Measurements from ENCODE around the gene ANKRD28.
A peak's percentile ranks its signal among the peaks of the same experiment; 100 is the strongest.

ANKRD28 gene

DNA sequence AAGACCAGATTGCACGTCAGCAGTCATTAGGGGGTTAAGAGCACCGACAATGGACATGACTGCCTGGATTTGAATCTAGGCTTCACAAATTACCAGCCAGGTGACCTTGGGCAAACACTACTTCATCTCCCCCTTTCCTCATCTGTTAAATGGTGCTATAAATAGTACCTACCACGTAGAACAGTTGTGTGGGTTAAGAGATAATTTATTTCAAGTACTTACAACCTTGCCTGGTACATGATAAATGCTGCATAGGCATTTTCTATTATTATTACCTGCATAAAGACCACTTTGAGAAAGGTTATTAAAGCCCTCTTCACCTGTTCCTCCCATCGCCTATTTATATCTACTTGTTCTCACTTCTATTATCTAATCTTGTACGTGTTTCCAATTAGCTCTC lies 131.5 kb downstream of the ANKRD28 start:
- DNase-seq (ENCODE audit: low read depth, low spot score) = no peak

DNA sequence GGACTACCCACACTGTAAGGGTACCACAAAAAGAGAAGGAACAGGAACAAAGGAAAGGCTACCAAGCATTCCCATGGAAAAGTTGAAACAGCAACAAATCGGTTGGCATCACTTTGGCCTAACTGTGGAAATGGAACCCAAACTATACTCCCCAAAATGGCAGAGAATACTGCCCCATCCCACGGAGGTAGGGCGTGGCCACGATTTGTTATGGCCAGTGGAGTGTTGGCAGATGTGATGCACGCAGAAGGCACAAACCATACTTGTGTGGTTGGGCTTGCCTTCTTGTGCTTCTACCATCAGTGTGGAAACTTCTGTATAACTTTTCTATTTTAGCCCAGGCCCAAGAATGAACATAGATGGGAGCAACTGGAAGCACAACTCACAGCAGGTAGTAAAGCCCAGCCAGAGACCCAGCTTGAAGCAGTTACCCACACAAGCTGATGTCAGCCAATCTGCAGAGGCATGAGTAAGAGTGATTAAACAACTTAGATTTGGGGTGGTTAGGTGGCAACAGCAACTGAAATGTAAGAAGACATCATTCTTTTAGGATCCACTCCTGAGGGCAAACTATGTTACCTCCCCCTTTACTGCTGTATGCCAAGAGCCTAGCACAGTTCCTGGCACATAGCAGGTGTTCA lies 132.1 kb downstream of the ANKRD28 start:
- no peak for DNase-seq (ENCODE audit: low read depth, low spot score)

DNA sequence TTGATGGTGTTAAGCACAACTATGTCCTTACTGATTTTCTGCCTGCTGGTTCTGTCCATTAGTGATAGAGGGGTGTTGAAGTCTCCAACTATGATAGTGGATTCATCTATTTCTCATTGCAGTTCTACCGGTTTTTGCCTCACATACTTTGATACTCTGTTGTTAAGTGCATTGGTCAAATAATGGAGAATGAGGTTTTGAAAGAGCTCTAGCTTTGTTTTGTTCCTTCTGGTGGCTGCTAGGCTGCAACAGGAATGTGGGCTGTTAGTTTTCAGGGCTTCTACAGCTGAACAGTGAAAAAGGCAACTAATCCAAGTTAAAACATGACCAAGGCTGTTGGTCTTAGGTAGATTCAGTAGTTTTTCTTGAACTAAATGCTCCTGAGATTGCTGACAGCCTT lies 133.6 kb downstream of the ANKRD28 start:
- DNase-seq (ENCODE audit: low read depth, low spot score) = no peak

DNA sequence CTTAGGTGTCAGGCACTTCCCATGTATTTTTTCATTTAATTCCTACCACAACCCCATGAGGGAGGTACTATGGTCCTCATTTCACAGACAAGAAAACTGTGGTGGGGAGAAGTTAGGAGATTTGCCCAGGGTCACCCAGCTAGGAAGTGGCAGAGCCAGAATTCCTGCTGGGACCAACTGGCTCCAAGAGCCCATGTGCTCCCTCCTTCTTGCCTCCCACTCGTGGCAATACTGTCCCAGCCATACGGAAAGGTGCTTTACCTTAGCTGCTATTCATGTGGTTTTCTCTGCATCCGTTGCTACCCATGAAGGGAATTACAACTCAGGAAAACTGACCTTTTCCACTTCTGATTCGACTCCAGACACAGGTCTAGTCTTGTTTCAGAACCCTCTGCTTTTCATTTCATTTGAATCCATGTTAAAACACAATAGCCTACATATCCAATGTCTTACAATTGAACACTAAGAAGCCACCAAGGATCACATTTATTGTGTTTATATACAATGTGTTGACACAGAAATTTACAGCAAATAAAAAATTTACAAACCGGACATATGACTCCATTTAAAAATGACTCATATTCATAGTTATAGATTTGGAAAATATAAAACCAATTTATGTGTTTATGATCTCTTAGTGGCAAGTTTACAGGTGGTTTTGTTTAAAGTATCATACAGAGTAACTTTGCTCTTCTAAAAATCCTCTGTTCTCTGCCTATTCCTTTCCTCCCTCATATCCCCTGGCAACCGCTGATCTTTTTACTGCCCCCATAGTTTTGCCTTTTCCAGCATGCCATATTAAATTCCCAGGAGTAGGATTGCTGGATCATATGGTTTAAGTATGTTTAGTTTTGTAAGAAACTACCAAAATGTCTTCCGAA lies 137.5 kb downstream of the ANKRD28 start:
- no peak for DNase-seq (ENCODE audit: low read depth, low spot score)

DNA sequence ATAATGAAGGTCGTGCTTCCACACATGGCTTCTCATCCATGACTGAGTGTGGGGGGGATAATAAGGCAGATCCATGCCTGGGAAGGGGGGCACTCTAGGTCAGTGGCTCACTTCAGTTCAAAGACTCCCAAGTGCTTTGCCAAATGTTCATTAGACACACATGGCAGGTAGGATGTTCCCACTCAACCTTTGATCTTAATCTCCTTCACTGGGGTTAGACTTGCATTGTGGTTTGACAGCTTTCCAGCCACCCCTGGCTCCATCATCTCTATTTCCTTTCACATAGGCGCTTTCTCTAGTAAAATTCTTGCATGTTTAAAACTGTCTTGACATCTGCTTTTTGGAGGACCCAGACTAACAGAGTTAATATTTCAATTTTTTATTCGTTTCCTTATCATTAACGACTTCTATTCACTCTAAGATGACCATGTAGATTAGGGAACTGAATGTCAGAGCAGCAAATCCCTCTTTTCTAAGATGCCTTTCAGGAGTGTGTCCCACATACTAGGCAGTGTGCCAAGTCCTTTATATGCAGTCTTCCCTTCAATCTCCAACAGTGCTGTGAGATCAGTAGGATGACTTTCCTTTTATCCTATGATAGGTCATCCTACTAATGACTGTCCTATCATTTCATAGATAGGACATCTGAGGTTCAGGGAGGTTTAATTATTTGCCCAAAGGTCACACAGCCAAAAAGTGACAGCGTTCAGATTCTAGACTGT lies 138.4 kb downstream of the ANKRD28 start:
- no peak for DNase-seq (ENCODE audit: low read depth, low spot score)

DNA sequence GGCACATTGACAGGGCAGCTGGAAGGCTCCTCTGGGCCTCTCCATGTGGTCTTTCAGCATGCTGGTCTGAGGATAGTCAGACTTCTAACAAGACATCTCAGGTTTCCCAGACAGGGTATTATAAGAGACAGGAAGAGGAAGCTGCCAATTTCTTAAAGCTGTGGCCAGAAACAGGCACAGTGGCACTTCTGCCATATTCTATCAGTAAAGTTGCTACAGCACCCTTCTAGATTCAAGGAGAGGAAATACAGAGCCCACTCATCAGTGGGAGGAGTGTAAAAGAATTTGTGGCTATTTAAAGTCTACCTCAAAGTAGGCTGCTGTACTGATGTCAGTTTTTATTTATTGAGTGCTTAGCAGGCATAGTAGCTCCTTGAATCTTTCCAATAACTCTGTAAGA lies 140.8 kb downstream of the ANKRD28 start:
- no peak for DNase-seq (ENCODE audit: low read depth, low spot score)

DNA sequence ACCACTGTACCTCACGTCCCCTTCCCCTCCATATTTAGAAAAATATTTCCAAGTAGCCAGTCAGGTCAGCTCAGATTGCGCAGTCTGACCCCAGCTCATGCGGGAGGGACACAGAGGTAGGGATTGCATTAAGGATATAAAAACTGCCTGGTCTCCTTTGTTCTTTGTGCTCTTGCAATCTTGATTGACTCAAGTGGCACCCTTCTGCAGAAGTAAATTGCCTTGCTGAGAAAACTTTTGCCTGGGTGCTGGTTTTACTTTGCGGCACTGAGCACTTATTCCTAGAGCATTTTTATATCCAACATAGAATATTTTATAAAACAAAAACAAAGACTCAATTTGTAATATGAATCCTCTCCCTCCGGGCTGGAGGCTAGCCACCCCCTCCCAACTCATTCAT lies 141.4 kb downstream of the ANKRD28 start:
- DNase-seq (ENCODE audit: low read depth, low spot score) = no peak

DNA sequence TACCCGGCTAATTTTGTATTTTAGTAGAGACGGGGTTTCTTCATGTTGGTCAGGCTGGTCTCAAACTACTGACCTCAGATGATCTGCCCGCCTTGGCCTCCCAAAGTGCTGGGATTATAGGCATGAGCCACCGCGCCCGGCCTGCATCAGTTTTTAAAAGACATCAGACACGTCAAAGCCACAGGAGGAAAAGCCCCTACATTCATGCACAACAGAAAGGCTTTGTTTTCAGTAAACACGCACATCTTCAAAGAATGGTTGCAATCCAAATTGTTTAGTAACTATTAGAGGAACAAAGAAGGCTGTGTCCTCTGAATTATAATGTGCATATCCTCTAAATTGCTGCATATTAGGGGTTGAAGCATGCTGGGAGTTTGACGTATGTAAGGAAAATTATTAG lies 142.9 kb downstream of the ANKRD28 start:
- no peak for DNase-seq (ENCODE audit: low read depth, low spot score)

DNA sequence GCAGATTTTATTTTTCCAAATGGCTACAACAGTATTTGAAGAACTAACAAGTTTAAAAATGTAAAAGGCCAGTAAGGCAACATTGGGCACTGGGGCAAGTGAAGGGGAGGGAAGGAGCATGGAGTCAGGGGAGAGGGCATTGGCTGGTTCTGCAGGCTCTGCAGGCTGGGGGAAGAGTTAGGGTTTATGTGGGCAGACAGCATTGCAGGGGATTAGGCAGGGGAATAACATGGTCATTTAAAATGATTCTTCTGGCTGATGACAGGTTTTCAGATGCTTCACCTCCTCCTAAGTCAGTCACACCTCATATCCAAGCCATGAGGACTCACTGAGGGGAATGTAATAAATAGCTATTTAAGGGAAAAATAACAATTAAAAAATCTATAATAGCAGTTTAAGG lies 143.7 kb downstream of the ANKRD28 start:
- no peak for DNase-seq (ENCODE audit: low read depth, low spot score)

DNA sequence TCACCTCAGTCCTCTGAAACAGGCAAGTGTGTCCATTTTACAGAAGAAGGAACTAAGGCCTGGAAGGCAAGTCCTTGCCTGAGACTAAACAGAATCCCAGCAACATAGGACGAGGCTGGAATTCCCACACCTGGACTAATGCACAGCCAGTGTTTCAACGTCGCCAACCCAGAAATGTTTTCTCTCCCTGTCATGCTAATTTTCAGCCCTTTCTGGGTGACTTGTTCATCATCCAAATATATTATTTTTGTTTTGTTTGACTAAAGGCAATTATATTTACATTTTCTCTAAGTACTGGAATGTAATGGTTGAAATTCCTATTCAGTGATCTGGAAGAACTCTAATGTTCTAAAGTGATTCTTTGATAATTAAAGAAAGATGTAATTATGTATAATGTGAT lies 144.5 kb downstream of the ANKRD28 start:
- no peak for DNase-seq (ENCODE audit: low read depth, low spot score)

DNA sequence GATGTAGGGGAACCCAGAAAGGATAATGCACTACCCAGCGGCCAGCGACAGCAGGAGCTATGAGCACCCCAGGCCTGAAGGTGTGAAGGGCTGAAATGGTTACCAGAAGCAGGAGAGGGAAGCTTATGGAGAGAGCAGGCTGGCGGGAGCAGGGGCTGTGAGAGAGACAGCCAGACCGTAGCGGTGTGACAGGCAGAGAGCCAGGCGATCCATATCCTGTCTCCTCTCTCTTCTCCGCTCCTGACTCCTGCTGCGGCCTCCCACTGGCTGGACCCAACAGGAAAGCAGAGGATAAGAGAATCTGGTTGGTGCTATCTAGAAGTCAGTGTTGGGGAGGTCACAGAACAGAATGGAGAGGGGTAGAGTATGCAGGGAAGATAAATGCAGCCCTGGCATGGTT lies 146.4 kb downstream of the ANKRD28 start:
- DNase-seq (ENCODE audit: low read depth, low spot score) = no peak

DNA sequence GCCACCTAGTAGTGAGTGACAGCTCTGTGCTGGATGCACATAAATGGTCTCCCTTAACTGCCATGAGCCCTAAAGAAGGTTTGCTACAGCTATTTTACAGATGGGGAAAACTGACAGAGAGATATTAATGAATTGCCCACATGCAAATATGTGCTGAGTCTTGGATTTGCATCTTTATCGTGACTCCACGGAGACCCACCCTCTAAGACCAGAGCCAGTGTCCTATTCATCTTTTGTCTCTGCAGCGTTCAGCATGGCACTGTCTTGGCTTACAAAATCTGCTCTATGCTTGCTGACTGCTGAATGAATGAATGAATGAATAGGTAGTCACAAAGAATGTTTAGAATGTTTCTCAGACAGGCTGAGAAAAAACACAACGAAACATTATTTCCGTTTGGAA lies 147.9 kb downstream of the ANKRD28 start:
- DNase-seq (ENCODE audit: low read depth, low spot score) = no peak

DNA sequence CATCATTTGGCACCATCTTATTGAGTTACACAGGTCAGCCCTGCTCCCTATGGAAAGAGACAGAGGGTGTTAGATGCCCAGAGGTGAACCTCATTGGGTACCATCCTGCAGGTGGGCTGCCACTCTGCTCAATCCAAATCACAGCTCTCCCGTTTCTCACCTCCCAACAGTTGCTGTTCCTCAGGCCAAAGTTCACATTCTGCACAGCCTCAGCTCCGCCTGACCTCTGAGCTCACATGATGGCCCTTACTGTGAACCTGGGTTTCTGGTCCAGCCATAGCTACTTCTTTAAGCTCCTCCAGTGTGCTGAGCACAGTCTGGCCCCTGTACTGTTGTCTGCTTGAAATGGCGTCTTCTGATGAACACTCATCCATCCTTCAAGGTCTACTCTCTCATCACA lies 148.4 kb downstream of the ANKRD28 start:
- no peak for DNase-seq (ENCODE audit: low read depth, low spot score)

DNA sequence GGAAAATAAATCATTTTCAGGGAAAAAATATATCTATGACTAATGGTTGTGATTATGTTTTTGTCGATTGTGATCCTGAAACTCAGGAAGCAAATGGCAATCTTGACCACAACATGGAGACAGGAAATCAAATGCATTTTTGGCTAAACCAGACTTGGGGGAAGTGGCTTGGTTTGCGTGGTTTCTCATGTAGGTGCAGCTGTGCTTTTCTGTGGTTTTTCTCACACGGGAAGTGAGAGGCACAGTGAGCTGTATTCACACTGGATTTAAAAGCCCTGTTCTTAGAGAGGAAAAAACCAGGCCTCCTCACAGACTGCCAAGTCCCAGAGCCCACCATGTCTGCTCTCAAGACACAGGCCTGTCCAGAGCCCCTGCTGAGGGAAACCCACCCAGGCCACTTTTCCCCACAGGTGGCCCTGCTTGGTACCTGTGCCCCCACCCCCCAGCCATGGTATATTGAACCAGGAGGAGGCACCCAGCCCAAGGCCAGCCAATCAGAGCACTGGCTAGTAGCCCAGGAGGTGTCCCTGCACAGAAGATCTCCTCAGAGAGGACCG lies 150.1 kb downstream of the ANKRD28 start:
- peak; percentile 6 for DNase-seq (ENCODE audit: low read depth, low spot score)

DNA sequence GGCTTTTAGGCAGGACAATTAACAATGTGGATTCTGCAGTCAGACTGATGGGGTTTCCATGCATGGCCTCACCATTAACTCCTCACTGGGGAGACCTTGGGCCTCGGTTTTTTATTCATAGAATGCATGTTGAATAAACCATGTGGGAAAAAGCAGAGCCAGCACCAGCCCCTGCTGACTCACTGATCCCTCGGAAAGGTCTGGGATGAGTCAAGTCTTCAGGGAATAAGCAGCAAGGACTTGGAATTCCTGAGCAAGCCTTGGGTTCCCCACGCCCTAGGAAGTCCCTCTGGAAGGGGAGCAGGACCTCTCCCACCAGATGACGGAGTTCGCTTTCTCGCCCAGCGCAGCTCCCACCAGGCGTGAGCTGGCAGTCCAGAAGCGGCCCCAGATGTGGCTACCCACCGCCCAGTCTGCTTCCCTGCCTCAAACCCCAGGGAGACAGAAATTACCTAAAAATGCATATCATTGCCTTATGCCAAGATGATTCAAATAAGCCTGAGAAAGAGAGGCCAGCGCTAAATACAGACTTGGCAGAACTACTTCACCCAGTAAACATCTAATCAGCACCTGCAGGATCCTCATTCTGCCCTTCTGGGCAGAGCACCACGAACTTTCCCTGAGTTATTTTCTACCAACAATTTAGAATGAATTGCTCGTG lies 150.8 kb downstream of the ANKRD28 start:
- no peak for DNase-seq (ENCODE audit: low read depth, low spot score)

DNA sequence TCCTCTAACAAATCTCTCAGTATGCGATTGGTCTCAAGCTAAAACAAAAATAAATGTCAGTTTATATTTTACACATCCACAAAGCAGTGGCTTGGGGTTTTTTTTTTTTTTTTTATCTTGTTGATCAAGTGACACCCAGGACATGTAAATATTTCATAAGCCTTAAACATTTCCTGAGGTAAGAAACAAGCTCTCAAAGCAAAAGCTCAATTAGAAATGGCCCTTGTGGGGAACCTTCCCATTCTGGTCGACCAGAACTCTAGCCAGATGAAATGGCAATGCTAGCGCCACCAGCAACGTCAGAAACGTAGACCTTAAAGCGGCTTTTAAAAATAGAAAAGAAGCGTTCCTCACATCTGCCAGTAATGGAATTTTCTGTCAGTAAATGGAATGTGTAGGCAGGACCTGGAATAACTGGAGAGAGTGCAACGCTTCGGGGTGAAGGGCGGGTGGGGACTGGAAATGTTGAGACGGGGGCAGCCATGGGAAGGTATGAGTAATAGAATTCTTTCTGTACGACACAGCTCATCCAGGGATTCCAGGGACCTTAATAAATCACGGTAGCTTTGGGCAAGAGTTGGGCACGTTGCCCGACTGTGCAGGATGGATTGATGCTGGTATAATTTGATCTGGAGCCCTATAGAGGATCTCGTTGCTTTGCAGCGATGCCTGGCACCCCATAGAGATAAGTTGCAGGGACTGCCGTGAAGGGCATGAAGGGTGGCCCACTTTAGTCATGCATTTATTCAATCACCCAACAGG lies 151.9 kb downstream of the ANKRD28 start:
- no peak for DNase-seq (ENCODE audit: low read depth, low spot score)

DNA sequence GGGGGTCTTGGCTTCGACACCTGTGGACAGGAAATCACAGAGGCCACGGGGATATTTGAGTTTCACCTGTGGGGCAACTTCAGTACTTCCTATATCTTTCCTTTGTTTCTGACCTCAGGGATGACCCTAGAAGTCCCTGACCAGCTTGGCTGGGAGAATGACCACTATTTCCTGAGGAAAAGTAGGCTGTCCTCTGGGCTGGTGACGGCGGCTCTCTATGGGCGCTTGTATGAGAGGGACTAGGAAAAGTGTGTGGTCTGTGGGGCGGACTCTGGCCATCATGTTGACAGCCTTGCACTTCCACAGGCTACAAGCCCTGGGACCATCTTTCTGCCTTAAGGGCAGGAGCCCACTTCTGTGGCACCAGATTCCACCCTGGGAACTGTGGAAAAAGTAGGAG lies 152.5 kb downstream of the ANKRD28 start:
- no peak for DNase-seq (ENCODE audit: low read depth, low spot score)

DNA sequence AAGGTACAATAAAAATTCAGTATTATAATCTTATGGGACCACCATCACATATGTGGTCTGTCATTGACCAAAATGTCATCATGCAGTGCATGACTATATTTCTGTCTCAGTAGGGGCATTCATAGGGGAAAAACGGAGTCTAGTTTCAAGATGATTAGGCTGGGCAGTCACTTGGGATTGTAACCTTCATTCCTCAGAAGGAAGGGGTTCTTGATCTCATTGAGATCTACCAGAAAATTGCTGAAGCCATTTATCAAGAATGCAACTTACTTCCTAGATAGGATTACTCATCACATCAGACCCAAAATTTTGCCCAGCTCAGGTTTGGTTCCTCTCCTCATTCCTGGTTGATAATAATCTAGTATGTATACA lies 158.9 kb downstream of the ANKRD28 start:
- DNase-seq (ENCODE audit: low read depth, low spot score) = no peak

DNA sequence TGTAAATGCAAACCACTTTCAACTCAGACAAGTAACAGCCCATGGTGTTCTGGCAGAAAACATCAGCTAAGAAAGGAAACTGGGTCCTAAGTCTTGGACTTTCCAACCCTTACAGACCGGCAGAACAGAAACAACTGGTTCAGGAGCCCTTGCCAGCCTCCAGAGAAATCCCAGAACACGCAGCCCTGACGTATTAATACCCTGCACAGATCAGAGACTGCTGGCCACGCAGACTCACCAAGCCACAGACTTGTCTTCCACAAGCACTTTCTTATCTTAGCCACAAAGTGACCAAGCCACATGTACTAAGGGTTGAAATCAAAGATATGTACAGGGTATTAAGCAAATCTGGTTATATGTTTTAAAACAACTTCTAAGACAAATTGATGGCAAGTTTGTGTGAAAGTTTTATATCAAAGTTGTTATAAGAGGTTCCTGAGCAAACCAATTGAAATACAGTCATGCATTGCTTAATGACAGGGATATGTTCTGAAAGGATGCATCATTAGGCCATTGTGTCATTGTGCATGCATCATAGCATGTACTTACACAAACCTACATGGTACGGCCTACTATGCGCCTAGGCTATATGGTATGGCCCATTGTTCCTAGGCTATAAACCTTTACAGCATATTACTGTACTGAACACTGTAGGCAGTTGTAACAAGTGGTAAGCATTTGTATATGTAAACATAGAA lies 159.4 kb downstream of the ANKRD28 start:
- DNase-seq (ENCODE audit: low read depth, low spot score) = no peak

DNA sequence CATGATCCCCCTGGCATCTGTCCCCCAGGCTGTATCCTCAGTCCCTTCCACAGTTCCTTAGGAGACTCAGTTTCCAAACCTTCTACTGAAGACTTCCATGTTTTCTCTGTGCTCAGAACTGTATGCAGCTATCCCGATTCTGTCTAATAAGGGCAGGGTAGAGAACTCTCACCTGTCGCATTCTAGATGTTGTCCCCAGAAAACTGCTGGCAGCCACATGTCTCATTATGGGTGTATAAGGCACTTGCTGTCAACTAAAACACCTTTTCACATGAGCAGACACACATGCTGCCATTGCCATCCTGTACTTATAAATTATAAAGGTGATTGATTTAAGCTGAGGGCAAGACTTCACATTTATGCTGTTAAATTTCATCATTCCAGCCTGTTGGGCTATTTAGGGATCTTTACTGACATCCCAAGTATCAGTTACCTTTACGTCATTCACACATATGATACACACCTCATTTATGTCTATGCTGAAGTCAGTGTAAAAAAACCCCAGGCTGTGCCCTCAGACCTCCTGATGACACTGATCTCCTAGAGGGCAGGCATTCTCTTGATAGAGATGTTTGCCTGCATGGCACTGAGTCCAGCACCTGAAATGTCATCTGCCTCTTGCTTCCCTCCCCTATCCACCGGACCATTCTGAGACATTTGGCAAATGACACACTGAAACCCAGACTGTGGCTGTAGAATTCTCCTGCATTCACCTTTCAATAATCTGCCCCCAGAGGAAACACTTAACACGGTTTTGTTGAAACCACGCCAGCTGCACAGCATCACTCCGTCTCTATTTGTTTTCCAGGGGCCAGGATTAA lies 160.4 kb downstream of the ANKRD28 start:
- DNase-seq (ENCODE audit: low read depth, low spot score) = no peak

Measured in activated CD4-positive, CD25-positive, alpha-beta regulatory T cell treated with anti-CD3 and anti-CD28 coated beads, Interleukin-2, amount 50 U/mL, for 16 hours (primary cell).